HG03139 (cell line): ENCODE results near the gene LSM14B.

Experiments used
- ATAC-seq: cut with Tn5 transposase; IDR thresholded peaks from one replicate; pipeline ENCODE4 v1.9.1; 2021; ENCODE audit not compliant: unreplicated experiment

Gene LSM14B

GRCh38 chr20:62182469-62183425, 60.5 kb downstream of the LSM14B start, which contains the start of gene MTG2:
MTG2 (plus strand) TSS chr20:62183028; CDS start chr20:62193421, 10,393 bp downstream.
- ATAC-seq = peak; percentile 90

DNA sequence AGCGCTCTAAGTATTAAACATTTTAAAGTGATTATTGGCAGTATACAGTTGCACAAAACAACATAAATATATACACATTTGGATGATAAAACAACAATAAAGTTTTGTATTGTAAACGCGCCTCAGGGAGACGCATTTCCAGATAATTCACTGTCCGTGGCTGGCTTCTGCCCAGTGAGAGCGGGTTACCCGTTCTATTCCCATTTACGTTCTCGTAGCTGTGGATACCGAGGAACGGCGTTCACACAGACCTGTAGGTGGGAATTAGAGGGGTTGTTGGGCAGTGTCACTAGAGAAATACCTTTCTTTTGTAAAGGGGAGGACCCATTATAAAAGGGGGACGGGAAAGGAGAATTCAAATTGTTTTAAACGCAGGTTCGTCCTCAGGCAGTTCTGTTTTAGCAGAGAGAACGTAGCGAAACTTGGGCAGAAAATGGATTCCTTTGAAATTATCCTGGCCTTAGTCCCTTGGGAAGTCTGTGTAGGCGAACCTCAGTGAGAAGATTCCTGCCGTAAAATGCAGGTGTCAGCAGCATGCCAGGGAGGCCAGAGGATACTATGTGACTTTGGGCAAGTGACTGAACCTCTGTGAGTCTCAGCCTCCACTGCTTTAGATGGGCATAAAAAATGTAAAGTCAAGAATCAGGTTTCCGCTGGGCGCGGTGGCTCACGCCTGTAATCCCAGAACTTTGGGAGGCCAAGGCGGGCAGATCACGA, 61.3 kb downstream of the LSM14B start:
- no peak for ATAC-seq
